Fibroblast of lung (primary cell): ENCODE measurements around the gene PTPDC1. TPM values are rescaled to one million over a fixed set of nuclear protein-coding genes. Genes with fewer than 3 reads are reported as not detected.

Source experiments
- DNase-seq, 2 donors: peaks; one replicate each; pipeline versions ENCODE4 v3.0.0 to v3.0.0-alpha.2; 2010; ENCODE audit warnings: low read depth in 2 of 2
- H2AFZ ChIP-seq: 2 replicates; pipeline ENCODE4 v1.5.1; 2012; ENCODE audit warnings: low read length, control low read depth, inconsistent platforms
- H3K27ac ChIP-seq: 2 replicates; pipeline ENCODE4 v1.5.1; 2011; ENCODE audit warnings: low read length, control low read depth; ENCODE audit not compliant: insufficient read depth
- H3K27me3 ChIP-seq: 2 replicates; pipeline ENCODE4 v1.5.1; 2011; ENCODE audit warnings: mild to moderate bottlenecking, low read length; ENCODE audit not compliant: control insufficient read depth, insufficient read depth
- H3K36me3 ChIP-seq: 2 replicates; pipeline ENCODE4 v1.5.1; 2011; ENCODE audit warnings: low read length; ENCODE audit not compliant: control insufficient read depth, insufficient read depth
- H3K4me1 ChIP-seq: 2 replicates; pipeline ENCODE4 v1.5.1; 2011; ENCODE audit warnings: low read length; ENCODE audit not compliant: control insufficient read depth, insufficient read depth; ENCODE audit errors: extremely low read depth
- H3K4me2 ChIP-seq: 2 replicates; pipeline ENCODE4 v1.5.1; 2011; ENCODE audit warnings: low read length, control low read depth; ENCODE audit not compliant: insufficient read depth; ENCODE audit errors: extremely low read depth
- H3K4me3 ChIP-seq, 4 experiments: fragments of 200-600 bp in 1 of 4; sonication (generic) in 1 of 4; replicated peaks in 1 of 4; 2 replicates each; pipeline ENCODE4 v1.5.1; 2011 to 2016; ENCODE audit warnings: low read length in 4 of 4, low read depth in 3 of 4, mild to moderate bottlenecking in 3 of 4, control low read depth in 2 of 4, inconsistent platforms in 1 of 4, mixed read lengths in 1 of 4; ENCODE audit not compliant: insufficient read depth in 1 of 4; ENCODE audit errors: control extremely low read depth in 1 of 4
- H3K79me2 ChIP-seq: 2 replicates; pipeline ENCODE4 v1.5.1; 2012; ENCODE audit warnings: mild to moderate bottlenecking, low read length, inconsistent platforms; ENCODE audit not compliant: control insufficient read depth, insufficient read depth
- H3K9ac ChIP-seq: 2 replicates; pipeline ENCODE4 v1.5.1; 2011; ENCODE audit warnings: mild to moderate bottlenecking, low read length, control low read depth; ENCODE audit not compliant: insufficient read depth
- H3K9me3 ChIP-seq: 2 replicates; pipeline ENCODE4 v1.5.1; 2012; ENCODE audit warnings: low read depth, low read length; ENCODE audit not compliant: control insufficient read depth, insufficient read depth
- H4K20me1 ChIP-seq: 2 replicates; pipeline ENCODE4 v1.5.1; 2011; ENCODE audit warnings: low read length; ENCODE audit not compliant: control insufficient read depth, insufficient read depth; ENCODE audit errors: extremely low read depth
- CTCF ChIP-seq, 2 donors: IDR thresholded peaks in 1 of 2; conservative IDR thresholded peaks in 1 of 2; 1 replicate in 1 of 2; 2 replicates in 1 of 2; pipeline ENCODE4 v1.5.1; 2011 to 2012; ENCODE audit warnings: low read length in 2 of 2, control low read depth in 1 of 2, inconsistent platforms in 1 of 2, low read depth in 1 of 2, mild to moderate bottlenecking in 1 of 2
- EZH2 ChIP-seq: IDR thresholded peaks from 2 replicates; pipeline ENCODE4 v1.5.1; 2012; ENCODE audit warnings: low read length, control low read depth, mild to moderate bottlenecking; ENCODE audit errors: missing control alignments
- polyA plus RNA-seq, 2 donors: library from polyadenylated mRNA; depleted of rRNA in 1 of 2; stranded (reverse) in 1 of 2; unstranded in 1 of 2; fragments of >200 nt; gene quantifications; 2 replicates each; pipeline ENCODE4 v1.2.1, GENCODE V29; 2011 to 2012; ENCODE audit warnings: missing spikeins in 1 of 2
- total RNA-seq: library from RNA; depleted of rRNA; stranded (reverse); fragments of >200 nt; gene quantifications from 2 replicates; pipeline ENCODE4 v1.2.1, GENCODE V29; 2014

PTPDC1 gene
- total and polyA plus RNA-seq, 2 donors (not counting 1 experiment from before 2014, with no cell fraction given): 4.4 to 7.6 TPM

DNA sequence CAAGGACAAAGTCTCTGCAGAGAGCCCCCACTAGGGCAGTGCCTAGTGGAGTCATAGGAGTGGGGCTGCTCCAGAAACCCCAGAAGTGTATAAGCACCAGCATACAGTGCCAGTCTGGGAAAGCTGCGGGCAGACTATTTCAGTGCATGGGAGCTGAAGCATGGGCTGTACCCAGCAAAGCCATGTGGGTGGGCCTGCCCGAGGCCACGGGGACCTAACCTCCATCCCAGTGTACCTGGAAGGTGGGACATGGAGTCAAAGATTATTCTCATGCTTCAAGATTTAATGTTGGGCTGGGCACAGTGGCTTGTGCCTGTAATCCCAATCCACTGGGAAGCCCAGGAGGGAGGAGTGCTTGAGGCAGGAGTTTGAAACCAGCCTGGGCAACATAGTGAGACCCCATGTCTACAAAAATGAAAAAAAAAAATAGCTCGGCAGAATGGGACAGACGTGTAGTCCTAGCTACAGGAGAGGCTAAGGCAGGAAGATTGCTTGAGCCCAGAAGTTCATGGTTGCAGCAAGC lies 36.7 kb downstream of the PTPDC1 start:
- Histone ChIP-seq H3K9ac (no peak overlapping the region), H3K4me2 (no peak overlapping the region), H3K4me1 (no peaks in the 10 kb centered on the region), H3K4me3 (no peak overlapping the region), H3K27me3 (no peaks in the 10 kb centered on the region), H3K79me2 (no peaks in the 10 kb centered on the region), H3K27ac (no peak overlapping the region), H3K9me3 (no peaks in the 10 kb centered on the region), H2AFZ (no peak overlapping the region), H3K36me3 (no peaks in the 10 kb centered on the region), H4K20me1 (no peaks in the 10 kb centered on the region)
- DNase-seq: no peak
- no peak for TF ChIP-seq CTCF (conservative IDR thresholded peaks at IDR 0.05 in 1 of 2, IDR thresholded peaks at IDR 0.05 in 1 of 2; ENCODE audit: low read depth in 1 of 2, low read length in 2 of 2)
- TF ChIP-seq EZH2: no peak

DNA sequence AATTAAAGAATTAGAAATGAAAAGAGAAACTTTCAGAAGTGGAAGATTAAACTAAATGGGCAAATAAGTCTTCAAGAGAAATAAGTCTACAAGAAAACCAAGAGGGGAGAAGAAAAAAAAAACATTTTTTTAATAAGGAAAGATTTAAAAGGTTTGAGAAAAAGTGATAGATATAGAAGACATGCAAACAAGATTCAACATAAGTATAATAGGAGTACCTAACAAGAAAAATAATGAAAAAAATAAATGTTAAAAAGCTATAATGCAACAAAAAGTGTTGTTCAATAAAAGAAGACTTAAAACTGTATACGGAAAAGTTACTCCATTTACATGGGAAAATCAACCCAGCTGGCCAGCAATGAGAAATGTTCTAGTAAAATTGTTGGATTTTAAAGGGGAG lies 42.6 kb downstream of the PTPDC1 start:
- Histone ChIP-seq H3K4me3 (no peak overlapping the region), H3K36me3 (no peaks in the 10 kb centered on the region), H2AFZ (no peak overlapping the region), H3K27me3 (no peaks in the 10 kb centered on the region), H3K27ac (no peak overlapping the region), H3K9me3 (no peaks in the 10 kb centered on the region), H3K4me1 (no peaks in the 10 kb centered on the region), H3K4me2 (no peak overlapping the region), H3K9ac (no peak overlapping the region), H3K79me2 (no peaks in the 10 kb centered on the region), H4K20me1 (no peaks in the 10 kb centered on the region)
- TF ChIP-seq EZH2 (no peak), CTCF (conservative IDR thresholded peaks at IDR 0.05 in 1 of 2, IDR thresholded peaks at IDR 0.05 in 1 of 2; ENCODE audit: low read depth in 1 of 2, low read length in 2 of 2) (no peak)
- DNase-seq: no peak

DNA sequence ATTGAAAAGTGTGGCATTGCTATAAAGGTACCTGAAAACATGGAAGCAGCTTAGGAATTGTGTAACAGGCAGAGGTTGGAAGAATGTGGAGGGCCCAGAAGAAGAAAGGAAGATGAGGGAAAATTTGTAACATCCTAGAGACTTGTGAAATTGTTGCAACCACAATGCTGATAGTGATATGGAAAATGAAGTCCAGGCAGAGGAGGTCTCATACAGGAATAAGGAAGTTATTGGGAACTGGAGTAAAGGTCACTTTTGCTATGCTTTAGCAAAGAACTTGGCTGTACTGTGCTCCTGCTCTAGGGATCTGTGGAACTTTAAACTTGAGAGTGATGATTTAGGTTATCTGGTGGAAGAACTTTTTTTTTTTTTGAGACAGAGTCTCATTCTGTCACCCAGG lies 43.5 kb downstream of the PTPDC1 start:
- no peaks in the 10 kb centered on the region for H3K79me2 ChIP-seq
- TF ChIP-seq EZH2: no peak
- no peak for TF ChIP-seq CTCF (conservative IDR thresholded peaks at IDR 0.05 in 1 of 2, IDR thresholded peaks at IDR 0.05 in 1 of 2; ENCODE audit: low read depth in 1 of 2, low read length in 2 of 2)
- H3K9ac ChIP-seq: no peak overlapping the region
- no peak for DNase-seq
- no peak overlapping the region for H3K27ac ChIP-seq
- H2AFZ ChIP-seq: no peak overlapping the region
- H4K20me1 ChIP-seq: no peaks in the 10 kb centered on the region
- no peaks in the 10 kb centered on the region for H3K36me3 ChIP-seq
- H3K4me2 ChIP-seq: no peak overlapping the region
- no peaks in the 10 kb centered on the region for H3K4me1 ChIP-seq
- H3K27me3 ChIP-seq: no peaks in the 10 kb centered on the region
- H3K9me3 ChIP-seq: no peaks in the 10 kb centered on the region
- no peak overlapping the region for H3K4me3 ChIP-seq
